ENCODE measurements around the gene GLA. TPM values are rescaled to one million over a fixed set of nuclear protein-coding genes. Genes with fewer than 3 reads are reported as not detected.

GLA gene
- total RNA-seq, 1 experiment from 2014 or later: 41.9 TPM

GRCh38 chrX:101369687-101370086 lies 38.0 kb downstream of the GLA start:
- Histone ChIP-seq H3K27me3 (ENCODE audit: insufficient read depth, low read length) (no peaks in the 10 kb centered on the region), H3K14ac (ENCODE audit: insufficient read depth, low read length) (no peak overlapping the region), H2AK5ac (ENCODE audit: insufficient read length, low read length) (no peak overlapping the region), H2BK20ac (ENCODE audit: low read depth, low read length, poor library complexity, severe bottlenecking) (no peak overlapping the region), H3K4ac (ENCODE audit: low read depth, low read length) (no peak overlapping the region), H2BK120ac (ENCODE audit: low read depth, low read length, poor library complexity, severe bottlenecking) (no peak overlapping the region), H2BK15ac (ENCODE audit: low read depth, low read length) (no peak overlapping the region), H2AFZ (ENCODE audit: low read length) (no peak overlapping the region), H3K9me3 (ENCODE audit: control insufficient read depth, low read depth, low read length) (peaks cover 38% of the 10 kb centered on the region), H3K23me2 (ENCODE audit: insufficient read length, low read depth, low read length, poor library complexity, severe bottlenecking) (no peaks in the 10 kb centered on the region), H2BK5ac (ENCODE audit: insufficient read length, low read length) (no peak overlapping the region), H3K79me2 (ENCODE audit: insufficient read depth, low read length) (no peaks in the 10 kb centered on the region), H3T11ph (ENCODE audit: low read length) (no peak overlapping the region), H3K56ac (ENCODE audit: insufficient read length, low read depth, low read length) (no peak overlapping the region), H3K18ac (ENCODE audit: insufficient read length, low read depth, low read length) (no peak overlapping the region), H4K20me1 (ENCODE audit: control insufficient read depth, insufficient read depth, insufficient read length) (no peaks in the 10 kb centered on the region), H3K23ac (ENCODE audit: insufficient read length, low read depth, low read length) (no peak overlapping the region), H4K8ac (replicated peaks; ENCODE audit: insufficient read length, low read depth, low read length) (no peak overlapping the region), H3K4me2 (ENCODE audit: insufficient read depth, insufficient read length, low read length) (no peak overlapping the region), H3K4me1 (ENCODE audit: insufficient read depth, low read length) (no peaks in the 10 kb centered on the region), H3K9ac (ENCODE audit: extremely low read depth, insufficient read length, low read length) (no peak overlapping the region), H3K79me1 (ENCODE audit: insufficient read depth, low read depth, low read length, poor library complexity, severe bottlenecking) (no peaks in the 10 kb centered on the region), H2BK12ac (ENCODE audit: insufficient read length, low read depth, low read length) (no peak overlapping the region), H4K91ac (ENCODE audit: insufficient read length, low read depth, low read length) (no peak overlapping the region), H3K27ac (ENCODE audit: insufficient read length, low read depth, low read length) (no peak overlapping the region), H4K5ac (ENCODE audit: insufficient read length, low read depth, low read length) (no peak overlapping the region)
- no peak for DNase-seq
- TF ChIP-seq CTCF (conservative IDR thresholded peaks at IDR 0.05): no peak
- WGBS (ENCODE audit: extremely low coverage, insufficient read length, low lambda C conversion rate): 100% methylated on average over 3 of the region's 6 CpGs
- H3K4me3 Mint-ChIP-seq: no peak overlapping the region
- no peaks in the 10 kb centered on the region for H3K36me3 Mint-ChIP-seq (ENCODE audit: insufficient read depth in 1 of 3, low read depth in 3 of 3)
- no peak overlapping the region for H3K27ac Mint-ChIP-seq
- H3K9me3 Mint-ChIP-seq: peaks cover 46 to 53% of the 10 kb centered on the region in 2 experiments
- H3K4me1 Mint-ChIP-seq: no peaks in the 10 kb centered on the region
- H3K27me3 Mint-ChIP-seq (ENCODE audit: low read depth): peaks cover 2% of the 10 kb centered on the region; the same call in 1 of the 2 replicates

All from H9 (cell line).